ENCODE results near the gene TJP1. TPM values are rescaled to one million over a fixed set of nuclear protein-coding genes. Genes with fewer than 3 reads are reported as not detected.

Gene TJP1
- total RNA-seq, 3 donors from 2014 or later (not counting 1 experiment from before 2014, with no cell fraction given): not detected

DNA sequence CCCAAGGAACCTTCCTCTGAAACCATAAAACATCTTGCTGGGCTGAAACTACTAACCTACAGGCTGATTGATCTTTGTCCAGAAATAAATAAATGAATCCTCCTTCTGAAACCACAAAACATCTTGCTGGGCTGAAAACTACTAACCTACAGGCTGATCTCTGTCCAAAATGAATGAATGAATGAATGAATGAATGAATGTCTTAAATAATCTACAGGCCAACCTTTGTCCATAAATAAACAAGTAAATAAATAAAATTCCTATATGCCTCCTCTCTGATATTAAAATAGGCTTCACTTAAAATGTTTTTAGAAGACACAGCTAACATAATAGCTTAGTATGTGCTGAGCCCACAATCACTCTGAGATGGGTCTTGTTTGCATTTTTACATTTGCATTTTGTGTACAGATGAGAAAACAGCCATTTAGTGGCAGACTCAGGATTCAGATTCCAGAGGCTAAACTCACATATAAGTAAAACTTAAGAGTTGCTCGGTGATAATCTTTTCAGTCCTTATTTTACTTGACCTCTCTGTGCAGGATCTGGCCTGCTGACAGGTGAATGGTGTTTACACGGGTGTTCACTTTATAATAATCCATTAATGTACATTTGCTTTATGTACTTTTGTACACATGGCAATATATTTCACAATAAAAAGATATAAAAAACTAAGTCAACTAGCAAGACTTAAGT lies 10.4 kb downstream of the TJP1 start:
- Mint-ChIP-seq H3K27ac (no peak overlapping the region), H3K27me3 (ENCODE audit: low read depth in 2 of 2) (peaks cover 36 to 85% of the 10 kb centered on the region in 2 donors), H3K4me1 (no peaks in the 10 kb centered on the region), H3K4me3 (no peak overlapping the region), H3K9me3 (no peaks in the 10 kb centered on the region), H3K36me3 (no peaks in the 10 kb centered on the region)
- Histone ChIP-seq H3K9me3 (ENCODE audit: control insufficient read depth, insufficient read depth, low read length) (no peaks in the 10 kb centered on the region), H3K27me3 (ENCODE audit: control insufficient read depth, insufficient read depth, low read length) (peaks cover 31% of the 10 kb centered on the region), H3K4me1 (ENCODE audit: control insufficient read depth, insufficient read depth, low read length) (no peaks in the 10 kb centered on the region), H3K4me3 (ENCODE audit: low read length) (no peak overlapping the region), H3K36me3 (ENCODE audit: control insufficient read depth, insufficient read depth, low read length) (no peaks in the 10 kb centered on the region), H3K27ac (ENCODE audit: low read length) (no peak overlapping the region)
- TF ChIP-seq CTCF (IDR thresholded peaks at IDR 0.05): no peak
- DNase-seq (no peak), ATAC-seq (no peak)
- 86% methylated on average over 1 of the region's 2 CpGs for WGBS (ENCODE audit: insufficient coverage)
- intact Hi-C loops (cut with micrococcal nuclease): no loop called here

DNA sequence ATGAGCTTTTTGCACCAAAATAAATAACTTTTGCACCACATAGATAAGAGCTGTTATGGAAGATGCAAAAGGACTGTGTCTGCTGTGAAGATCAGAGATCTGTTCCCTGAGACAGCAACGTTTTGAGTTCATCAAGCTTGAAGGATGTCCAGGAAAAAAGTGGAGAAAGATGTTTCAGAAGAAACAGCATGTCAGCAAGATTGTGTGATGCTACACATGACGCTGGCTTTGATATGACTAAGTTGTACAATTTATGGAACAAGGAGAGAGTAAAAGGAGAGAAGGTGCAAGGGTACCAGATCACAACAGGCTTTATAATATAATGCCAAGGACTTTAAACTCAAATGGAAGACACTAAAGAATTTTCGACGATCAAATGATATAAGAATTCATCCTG lies 16.6 kb downstream of the TJP1 start:
- H3K27me3 Mint-ChIP-seq (ENCODE audit: low read depth in 2 of 2): peaks cover 16 to 61% of the 10 kb centered on the region in 2 donors
- DNase-seq (no peak), ATAC-seq (no peak)
- no peaks in the 10 kb centered on the region for H3K36me3 Mint-ChIP-seq
- H3K4me3 ChIP-seq (ENCODE audit: low read length): no peak overlapping the region
- no peak for TF ChIP-seq CTCF (IDR thresholded peaks at IDR 0.05)
- no peak overlapping the region for H3K4me3 Mint-ChIP-seq
- H3K9me3 ChIP-seq (ENCODE audit: control insufficient read depth, insufficient read depth, low read length): no peaks in the 10 kb centered on the region
- H3K36me3 ChIP-seq (ENCODE audit: control insufficient read depth, insufficient read depth, low read length): no peaks in the 10 kb centered on the region
- H3K27me3 ChIP-seq (ENCODE audit: control insufficient read depth, insufficient read depth, low read length): peaks cover 9% of the 10 kb centered on the region
- no peak overlapping the region for H3K27ac Mint-ChIP-seq
- H3K4me1 Mint-ChIP-seq: no peaks in the 10 kb centered on the region
- intact Hi-C loops (cut with micrococcal nuclease): no loop called here
- WGBS (ENCODE audit: insufficient coverage): 79% methylated on average over 4 of the region's 4 CpGs
- no peak overlapping the region for H3K27ac ChIP-seq (ENCODE audit: low read length)
- no peaks in the 10 kb centered on the region for H3K9me3 Mint-ChIP-seq
- no peaks in the 10 kb centered on the region for H3K4me1 ChIP-seq (ENCODE audit: control insufficient read depth, insufficient read depth, low read length)

DNA sequence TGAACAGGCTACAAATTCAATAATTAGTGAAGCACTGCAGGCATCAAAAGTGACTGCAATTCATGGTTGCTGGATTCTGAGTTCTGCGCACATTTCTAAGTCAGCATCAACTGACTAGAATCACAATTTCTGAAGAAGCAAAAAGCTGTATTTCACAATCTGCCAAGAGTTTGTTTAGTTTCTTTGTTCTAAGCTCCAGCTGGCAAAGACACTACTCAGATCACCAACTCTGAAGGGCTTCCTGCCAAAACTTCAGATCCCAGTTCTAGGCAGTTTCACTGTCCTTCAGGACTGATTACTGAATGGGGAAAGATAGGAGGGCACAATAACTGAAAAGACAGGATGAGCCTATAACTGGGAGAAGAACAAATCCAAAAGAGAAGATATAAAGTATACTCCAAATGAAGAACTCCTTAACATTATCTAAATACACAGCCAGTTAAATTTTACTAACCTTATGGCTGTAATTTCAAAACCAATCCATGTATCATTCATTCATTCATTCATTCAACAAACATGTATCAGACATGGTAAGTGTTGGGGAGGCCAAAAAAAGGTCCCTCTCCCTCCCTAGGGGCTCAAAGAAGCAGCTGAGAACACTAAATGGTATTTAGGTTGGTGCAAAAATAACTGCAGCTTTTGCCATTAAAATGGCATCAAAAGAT lies 17.1 kb downstream of the TJP1 start:
- no peak overlapping the region for H3K4me3 Mint-ChIP-seq
- Histone ChIP-seq H3K36me3 (ENCODE audit: control insufficient read depth, insufficient read depth, low read length) (no peaks in the 10 kb centered on the region), H3K27me3 (ENCODE audit: control insufficient read depth, insufficient read depth, low read length) (peaks cover 9% of the 10 kb centered on the region), H3K9me3 (ENCODE audit: control insufficient read depth, insufficient read depth, low read length) (no peaks in the 10 kb centered on the region), H3K4me1 (ENCODE audit: control insufficient read depth, insufficient read depth, low read length) (no peaks in the 10 kb centered on the region), H3K27ac (ENCODE audit: low read length) (no peak overlapping the region), H3K4me3 (ENCODE audit: low read length) (no peak overlapping the region)
- no peaks in the 10 kb centered on the region for H3K4me1 Mint-ChIP-seq
- no peaks in the 10 kb centered on the region for H3K36me3 Mint-ChIP-seq
- H3K27me3 Mint-ChIP-seq (ENCODE audit: low read depth in 2 of 2): peaks cover 16 to 59% of the 10 kb centered on the region in 2 donors
- 100% methylated on average over 1 of the region's 1 CpG for WGBS (ENCODE audit: insufficient coverage)
- TF ChIP-seq CTCF (IDR thresholded peaks at IDR 0.05): no peak
- H3K27ac Mint-ChIP-seq: no peak overlapping the region
- ATAC-seq: no peak
- H3K9me3 Mint-ChIP-seq: no peaks in the 10 kb centered on the region
- no peak for DNase-seq
- intact Hi-C loops (cut with micrococcal nuclease): no loop called here

Data from natural killer cell (primary cell).